Activated T-cell treated with anti-CD3 and anti-CD28 coated beads, Interleukin-2, amount 50 U/mL, for 48 hours (primary cell): ENCODE measurements around the gene KIF26A.

Experiments
- DNase-seq, 2 experiments: peaks; one replicate each; pipeline ENCODE4 v3.0.0-alpha.2; 2020

The KIF26A gene

GRCh38 chr14:104113631-104114420, 24.6 kb upstream of the KIF26A start:
- DNase-seq: no peak

DNA sequence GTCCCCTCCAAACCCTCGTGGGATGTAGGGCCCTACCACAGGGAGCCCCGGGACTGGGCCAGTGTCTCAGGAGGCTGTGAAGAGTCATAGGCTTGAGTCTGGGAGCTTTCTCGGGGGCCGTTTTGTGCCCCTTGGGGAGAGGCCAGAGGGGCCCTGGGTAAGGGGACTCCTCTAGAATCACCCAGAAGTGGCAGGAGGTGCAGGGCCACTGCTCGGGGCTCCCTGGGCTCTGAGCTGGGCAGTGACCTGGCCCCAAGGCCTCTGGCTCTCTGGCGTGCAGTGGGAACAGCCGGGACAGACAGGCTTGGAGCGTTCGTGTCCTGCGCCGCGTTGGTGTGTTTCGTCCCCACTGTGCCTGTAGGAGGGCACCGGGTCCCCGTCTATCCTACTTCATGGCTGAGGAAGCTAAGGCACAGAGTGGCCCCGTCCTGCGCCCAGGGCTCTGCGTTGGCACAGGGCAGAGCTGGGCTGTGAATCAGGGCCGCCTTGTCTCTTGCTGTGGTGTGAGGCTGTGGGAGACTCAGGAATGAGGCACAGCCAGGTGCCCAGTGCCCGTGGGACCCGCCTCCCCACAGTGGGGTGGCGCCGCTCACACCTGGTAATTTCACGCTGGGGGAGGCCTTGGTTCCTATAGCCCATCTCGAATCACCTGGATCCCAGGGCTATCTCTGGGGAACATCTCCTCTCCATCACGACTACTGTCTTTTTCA, 23.8 kb upstream of the KIF26A start:
- DNase-seq: no peak

DNA sequence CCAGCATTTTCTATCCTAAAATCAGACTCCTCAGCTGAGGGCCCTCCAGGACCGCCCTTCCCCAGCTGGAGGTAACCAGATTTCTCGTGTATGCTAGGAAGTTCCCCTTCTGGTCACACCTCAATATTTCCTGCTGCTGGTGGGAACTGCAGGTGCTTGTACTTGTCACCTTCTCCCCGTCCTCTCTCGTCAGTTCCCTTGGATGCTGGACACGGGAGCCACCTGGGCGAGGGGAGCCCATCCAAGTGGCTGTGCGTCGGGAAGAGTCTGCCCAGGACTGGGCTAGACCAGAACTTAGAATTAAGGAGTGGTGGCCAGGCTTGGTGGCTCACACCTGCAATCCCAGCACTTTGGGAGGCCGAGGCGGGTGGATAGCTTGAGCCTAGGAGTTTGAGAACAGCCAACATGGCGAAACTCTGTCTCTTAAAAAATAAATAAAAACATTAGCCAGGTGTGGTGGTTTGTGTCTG, 23.2 kb upstream of the KIF26A start:
- no peak for DNase-seq

GRCh38 chr14:104115691-104116287, 22.6 kb upstream of the KIF26A start:
- DNase-seq: no peak

DNA sequence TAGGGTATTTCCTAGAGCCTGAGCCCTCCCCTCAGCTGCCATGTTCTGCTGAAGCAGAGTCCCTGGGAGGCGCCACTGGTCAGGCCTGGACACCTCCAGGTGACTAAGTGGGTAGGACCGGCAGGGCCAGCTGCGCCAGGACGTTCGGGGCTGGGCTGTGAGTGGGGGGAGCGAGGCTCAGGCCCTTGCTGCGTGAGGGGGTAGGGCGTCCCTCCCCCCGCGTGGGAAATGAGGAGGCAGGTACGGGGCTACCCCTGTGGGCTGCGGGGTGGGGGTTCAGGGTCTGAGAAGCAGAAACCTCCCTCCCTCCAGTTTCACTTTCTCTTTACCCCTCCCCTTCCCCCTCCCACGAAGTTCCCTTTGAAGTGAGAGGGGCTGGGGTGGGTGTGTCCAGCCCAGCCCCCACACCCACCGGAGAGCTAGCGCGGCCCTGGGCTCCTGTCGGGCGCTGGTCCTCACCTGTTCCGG, 22.1 kb upstream of the KIF26A start:
- DNase-seq: no peak

DNA sequence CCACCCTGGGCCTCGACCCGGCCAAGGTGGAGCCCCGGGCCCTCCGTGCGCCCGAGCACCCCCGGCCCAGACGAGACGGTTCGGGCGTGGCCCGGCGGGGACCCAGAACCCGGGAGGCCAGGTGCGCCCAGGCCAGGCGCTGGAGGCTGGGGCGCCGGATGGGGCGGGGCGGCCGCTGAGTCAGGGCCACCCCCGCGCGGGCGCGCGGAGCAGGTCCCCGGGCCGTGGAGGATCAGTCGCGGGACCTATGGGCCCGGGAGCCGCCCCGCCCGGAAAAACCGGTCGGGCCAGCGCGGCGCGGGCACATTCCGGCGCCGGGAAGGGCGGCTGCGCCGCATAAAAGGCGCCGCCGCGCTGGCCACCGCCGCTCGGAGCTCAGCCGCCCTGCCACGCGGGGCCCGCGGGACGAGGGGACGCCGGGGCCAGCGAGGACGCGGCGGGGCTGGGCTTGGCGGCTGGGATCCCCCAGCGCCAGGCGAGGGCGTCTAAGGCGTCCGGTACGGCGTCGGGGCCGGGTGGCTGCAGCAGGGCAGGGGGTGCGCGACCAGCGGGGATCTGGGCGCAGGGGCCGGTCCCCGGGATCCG, 21.5 kb upstream of the KIF26A start:
- DNase-seq: no peak

DNA sequence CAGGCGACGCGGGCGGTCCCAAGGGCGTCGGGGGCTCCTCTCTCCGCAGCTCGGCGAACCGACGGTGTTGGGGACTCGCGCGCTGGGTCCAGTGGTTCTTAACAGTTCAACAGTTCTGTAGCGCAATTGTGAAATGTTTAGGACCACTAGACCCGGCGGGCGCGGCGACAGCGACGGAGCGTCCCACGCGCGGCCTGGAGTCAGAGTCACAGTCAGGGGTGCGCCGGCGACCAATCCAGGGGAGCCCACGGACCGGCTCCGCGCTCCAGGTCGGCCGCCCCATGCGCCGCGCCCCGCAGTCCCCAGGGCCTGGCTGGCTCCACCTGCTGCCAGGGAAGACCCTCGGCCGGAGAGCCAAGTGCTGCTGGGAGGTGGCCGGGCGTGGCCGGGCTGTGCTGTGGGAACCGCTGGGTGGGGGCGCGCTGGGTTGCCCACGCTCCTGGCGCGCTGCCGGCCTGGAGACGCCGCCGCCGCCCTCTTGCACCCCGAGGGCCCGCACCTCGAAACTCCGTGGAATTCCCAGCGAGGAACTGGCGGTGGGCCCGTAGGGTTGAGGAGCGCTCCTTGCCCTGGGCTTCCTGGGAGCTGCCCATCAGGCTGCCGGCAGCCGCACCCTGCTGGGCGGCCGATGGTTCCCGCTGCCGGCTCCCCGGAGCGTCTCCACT, 20.9 kb upstream of the KIF26A start:
- no peak for DNase-seq

DNA sequence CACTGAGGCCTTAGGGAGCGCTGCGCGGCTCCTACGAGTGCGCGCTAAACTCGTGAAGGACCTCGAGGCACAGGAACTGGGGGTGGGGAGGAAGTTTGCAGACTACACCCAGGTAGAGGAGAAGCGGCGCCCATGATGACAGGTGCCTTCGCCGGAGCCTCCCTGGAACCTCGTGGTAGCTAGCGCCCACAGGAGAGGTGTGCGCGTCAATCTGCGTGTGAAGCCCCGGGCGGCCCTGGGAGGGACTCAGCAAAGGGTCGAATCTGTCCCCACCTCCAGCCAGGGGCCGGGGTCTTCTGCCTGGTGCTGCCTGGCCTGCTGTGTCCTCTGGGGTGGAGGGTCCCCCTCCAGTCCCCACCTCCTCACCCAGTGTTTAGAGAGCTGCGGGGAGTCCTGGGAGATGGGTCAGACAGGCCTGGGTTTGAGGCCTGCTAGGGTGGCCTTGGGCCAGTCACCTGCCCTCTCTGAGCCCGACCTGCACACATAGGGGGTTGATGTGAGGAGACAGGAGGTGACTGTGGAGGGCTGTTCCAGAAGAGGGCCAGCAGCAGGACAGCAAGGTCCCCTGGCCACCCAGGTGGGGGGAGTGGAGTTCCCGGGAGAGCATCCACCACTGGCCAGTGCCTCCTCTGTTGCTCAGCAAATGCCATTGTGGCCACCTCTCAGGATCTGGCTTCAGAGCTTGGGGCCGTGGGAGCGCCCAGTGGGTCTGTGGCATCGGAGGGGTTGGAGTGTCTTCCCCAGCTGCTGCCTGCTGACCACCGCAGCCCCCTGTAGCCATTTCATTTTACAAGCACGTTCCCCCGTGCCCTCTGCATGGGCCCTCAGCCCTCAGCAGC, 20.2 kb upstream of the KIF26A start:
- DNase-seq: no peak

DNA sequence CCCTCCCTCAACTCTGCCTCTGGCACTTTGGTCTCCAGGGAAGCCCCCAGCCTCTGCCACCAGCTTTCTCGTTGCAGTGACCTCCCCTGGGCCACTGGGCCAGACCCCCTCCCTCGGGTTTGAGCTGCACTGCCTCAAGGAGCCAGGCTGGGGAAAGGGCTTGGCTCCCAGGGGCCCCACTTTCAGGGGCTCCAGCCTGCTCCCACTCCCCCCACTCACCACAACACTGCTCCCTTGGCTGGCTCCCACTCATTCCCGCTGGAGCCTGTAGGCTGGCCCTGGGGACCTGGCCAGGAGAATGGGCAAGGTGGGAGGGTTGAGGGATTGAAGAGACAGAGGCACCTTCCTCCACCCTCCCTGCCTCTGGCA, 19.3 kb upstream of the KIF26A start:
- DNase-seq: no peak

GRCh38 chr14:104119488-104120251, 18.7 kb upstream of the KIF26A start:
- DNase-seq: no peak

DNA sequence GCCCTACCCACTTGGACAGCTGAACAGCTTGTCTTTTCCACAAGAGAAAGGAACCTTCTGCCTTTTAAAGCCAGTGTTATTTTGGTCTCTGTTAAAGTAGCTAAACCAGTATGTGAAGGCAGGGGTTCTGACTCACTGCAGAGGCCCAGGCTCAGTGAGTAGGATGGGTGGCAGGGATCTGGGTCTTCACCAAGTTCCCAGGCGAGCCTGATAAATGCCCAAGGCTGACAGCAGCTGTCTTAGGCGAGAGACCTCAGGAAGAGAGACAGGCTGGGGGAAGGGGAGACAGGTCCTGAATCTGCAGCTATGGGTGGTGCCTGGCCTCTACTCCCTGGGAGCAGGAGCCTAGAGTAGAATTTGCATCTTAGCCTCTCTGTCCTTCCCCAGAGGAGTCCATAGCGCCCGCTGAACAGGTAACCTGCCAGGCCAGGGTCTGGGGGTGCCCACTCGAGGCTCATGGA, 18.1 kb upstream of the KIF26A start:
- no peak for DNase-seq

GRCh38 chr14:104121142-104121541, 17.2 kb upstream of the KIF26A start:
- no peak for DNase-seq

GRCh38 chr14:104123879-104124278, 14.5 kb upstream of the KIF26A start:
- DNase-seq: no peak

- no peak for DNase-seq
These were observed 13.4 kb upstream of the KIF26A start for GRCh38 chr14:104125011-104125410.

DNA sequence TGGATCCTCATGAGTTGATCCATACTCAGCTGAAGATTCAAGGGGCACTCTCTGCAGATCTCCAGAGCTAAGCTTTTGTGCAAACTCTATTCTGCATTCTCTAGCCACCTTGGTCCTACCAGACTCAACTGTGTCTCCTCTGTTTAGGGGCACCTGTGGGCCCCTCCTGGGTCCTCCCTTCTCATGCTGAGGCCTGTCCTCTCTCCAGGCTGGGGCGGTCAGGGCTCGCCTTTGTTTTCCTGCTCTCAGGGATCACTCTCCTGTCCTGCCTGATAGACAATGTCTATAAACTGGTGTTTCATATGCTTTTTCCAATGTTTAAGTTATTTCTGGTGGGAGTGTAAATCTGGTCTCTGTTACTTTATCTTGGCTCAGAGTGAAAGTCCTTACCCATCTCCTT, 11.6 kb upstream of the KIF26A start:
- no peak for DNase-seq

DNA sequence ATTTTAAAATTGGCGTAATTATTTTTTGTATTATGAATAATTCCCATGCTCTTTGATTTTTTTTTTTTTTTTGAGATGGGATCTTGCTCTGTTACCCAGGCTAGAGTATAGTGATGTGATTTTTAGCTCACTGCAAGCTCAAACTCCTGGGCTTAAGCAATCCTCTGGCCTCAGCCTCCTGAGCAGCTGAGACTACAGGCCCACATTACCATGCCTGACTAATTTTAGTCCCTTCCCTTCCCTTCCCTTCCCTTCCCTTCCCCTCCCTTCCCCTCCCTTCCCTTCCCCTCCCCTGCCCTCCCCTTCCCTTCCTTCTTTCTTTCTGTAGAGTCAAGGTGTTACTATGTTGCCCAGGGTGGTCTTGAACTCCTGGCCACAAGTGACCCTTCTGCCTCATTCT, 9.4 kb upstream of the KIF26A start:
- DNase-seq: no peak

- no peak for DNase-seq
These were observed 8.8 kb upstream of the KIF26A start for GRCh38 chr14:104129556-104129955.

DNA sequence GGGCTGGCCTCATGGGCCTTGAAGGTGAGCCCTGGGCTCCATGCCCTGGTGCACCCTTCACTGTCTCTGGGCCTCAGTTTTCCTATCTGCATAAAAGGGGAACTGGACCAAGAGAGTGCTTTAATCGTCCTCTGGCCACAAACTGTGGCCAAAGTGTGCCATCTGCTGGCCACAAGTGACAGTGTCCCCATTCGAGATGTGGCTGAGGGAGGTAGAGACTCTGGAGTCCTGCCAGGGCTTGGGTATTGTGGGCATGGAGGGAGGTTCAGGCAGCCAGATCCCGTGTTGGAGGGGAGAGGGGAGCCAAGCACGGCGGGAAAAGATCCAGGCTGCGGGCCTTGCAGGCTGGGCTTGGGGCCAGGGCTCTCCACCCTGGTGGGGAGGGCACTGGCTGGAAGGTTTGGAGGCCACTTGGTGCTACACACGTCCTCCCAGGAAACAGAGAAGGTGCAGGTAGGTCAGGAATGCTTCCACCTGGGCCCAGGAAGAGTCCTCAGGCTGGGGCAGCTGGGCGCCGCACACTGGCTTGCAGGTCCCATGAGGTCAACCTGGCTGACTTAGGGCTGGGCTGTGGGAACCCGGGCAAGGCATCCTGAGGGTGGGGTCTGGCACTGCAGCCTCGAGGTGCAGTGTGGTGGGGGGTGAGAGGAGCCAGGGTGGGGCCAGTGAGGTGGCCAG, 7.3 kb upstream of the KIF26A start:
- peak in 1 of 2 experiments; percentile 40 for DNase-seq

- no peak for DNase-seq
These were observed 6.2 kb upstream of the KIF26A start for GRCh38 chr14:104131968-104132732.

GRCh38 chr14:104132981-104133380, 5.4 kb upstream of the KIF26A start:
- no peak for DNase-seq
